CD4-positive, alpha-beta T cell treated with Interferon alpha-2 for 1 hour (primary cell): ENCODE measurements around the gene RAPGEF6.
"Not testable (repeated sequence)": the region's sequence is repeated elsewhere in the genome, so short reads cannot be mapped to it uniquely, and the experiment has no call there.

ENCODE experiments used
- DNase-seq, 2 donors: peaks; one replicate each; pipeline ENCODE4 v3.0.0-alpha.2; 2020 to 2022

RAPGEF6 gene

DNA sequence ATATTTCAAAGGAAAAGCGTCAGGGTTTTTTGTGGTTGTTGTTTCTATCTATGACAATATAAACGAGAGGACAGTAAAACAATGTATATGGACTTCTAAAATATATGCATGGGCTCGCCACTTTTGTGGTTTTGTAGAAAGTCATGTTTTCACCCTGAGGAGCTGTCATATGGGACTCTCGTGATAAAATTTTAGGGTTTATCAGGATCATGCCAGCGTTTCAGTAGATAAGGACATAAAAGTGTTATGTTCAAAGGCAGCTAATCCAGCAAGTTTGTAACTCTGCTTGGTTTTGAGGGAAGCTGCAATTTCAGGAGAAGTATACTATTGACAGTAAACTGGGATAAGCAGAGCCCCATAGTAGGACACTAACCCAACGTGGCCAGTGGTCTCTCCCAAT, 250.9 kb downstream of the RAPGEF6 start:
- no peak for DNase-seq

DNA sequence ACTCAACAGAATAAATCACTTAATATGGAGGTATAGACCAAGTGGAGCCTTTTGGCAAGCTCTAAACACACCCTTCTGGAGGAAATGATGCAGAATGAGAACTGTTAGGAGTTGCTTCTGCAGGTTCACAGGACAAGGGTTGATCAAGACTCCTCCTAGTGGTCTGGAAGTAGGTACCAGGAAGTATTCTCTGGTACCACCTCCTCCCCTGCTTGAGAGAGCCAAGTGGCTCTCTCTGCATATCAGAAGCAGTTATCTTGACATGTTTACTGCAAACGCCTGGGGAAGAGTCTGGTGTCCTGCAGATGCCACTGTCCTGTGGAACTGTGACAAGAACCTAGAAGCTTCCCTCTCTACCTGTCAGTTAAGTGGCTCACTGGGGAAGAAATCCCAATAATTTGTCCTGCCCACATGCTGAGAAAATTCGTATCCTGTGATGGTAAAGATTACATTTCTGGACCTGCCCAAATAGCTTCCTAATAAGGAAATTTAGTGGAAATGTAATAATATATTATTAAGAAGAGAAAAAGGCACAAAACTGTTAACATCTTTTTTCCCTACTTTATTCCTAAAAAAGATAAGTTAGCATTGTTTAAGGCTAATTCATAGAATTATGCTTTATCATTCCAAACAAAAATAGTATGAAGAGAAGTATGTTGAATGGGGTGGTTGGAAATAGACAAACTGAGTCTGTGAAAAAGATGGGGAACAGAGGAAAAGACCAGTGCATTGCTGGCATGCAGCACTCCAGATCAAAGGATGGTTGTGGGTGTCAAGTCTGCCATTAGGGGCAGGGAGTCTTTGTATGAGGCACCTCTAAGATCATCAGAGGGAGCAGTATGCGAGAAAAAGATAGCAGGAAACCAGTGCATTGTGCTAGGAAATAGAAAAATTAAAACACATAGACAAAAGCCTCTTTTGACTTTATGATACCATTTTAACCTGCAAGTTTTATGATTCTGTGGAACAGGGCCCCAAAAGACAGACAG, 252.3 kb downstream of the RAPGEF6 start:
- peak; percentile 83 to 92 for DNase-seq

DNA sequence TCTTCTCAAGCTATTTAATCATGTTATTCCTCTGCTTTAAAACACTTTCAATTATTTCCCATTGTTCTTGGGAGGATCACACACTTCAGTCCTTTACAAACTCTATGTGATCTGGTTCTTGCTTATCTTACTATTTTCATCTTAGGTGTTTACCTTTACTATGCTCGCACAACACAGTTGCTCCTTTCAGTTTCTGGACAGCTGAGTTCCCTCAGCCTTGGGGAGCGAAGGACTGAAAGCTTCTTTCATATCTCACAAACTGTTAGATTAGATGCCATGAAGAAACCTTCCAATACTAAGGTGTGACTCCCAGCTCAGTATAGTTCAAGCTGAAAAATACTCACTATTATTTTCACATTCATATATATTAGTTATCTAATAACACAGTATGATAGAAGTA, 253.3 kb downstream of the RAPGEF6 start:
- DNase-seq, result peak in 1 of 2 donors; percentile 54

DNA sequence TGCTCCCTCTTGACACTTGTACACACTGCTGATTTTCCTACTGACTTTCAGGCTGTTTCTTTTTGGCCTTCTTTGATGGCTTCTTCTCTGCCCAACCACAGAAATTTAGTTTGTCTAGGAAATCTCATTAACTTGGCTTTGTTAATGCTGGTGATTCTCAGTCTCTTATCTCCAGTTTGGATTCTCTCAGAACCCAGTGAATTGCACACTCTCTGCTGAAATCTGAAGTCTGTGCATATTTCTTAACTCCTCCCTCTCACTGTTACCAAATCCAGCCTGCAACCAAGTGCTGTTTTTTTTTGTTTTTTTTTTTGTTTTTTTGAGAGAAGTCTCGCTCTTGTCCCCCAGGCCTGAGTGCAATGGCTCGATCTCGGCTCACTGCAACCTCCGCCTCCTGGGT, 254.0 kb downstream of the RAPGEF6 start:
- DNase-seq, result peak in 1 of 2 donors; percentile 60

DNA sequence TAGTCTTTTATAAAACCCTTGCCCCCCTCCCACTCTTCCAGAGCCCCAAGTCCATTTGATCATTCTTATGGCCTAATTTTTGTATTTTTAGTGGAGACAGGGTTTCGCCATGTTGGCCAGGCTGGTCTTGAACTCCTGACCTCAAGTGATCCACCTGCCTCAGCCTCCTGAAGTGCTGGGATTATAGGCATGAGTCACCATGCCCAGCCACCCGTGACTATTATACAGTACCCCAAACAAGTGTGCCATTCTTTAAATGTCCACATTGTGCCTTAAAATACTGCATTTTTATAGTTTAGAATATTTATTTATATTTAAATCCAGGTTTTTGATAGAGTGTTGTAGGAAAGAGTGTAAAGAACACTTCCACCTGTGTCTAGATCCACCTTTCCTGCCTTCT, 254.8 kb downstream of the RAPGEF6 start:
- not testable (repeated sequence) for DNase-seq

DNA sequence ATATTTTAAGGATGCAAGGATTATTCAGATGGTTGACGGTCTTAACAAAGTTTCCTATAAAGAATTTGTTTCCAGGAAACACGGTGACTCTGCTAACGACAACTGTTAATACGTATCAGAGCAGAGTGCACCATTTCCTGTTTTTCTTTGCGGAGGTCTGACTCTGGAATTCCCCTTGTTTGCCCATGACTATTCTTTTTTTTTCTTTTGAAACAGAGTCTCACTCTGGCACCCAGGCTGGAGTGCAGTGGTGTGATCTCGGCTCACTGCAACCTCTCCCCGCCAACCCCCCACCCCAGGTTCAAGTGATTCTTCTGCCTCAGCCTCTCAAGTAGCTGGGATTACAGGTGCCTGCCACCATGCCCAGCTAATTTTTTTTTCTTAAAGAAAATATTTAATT, 255.3 kb downstream of the RAPGEF6 start:
- DNase-seq, result peak; percentile 90 to 96

DNA sequence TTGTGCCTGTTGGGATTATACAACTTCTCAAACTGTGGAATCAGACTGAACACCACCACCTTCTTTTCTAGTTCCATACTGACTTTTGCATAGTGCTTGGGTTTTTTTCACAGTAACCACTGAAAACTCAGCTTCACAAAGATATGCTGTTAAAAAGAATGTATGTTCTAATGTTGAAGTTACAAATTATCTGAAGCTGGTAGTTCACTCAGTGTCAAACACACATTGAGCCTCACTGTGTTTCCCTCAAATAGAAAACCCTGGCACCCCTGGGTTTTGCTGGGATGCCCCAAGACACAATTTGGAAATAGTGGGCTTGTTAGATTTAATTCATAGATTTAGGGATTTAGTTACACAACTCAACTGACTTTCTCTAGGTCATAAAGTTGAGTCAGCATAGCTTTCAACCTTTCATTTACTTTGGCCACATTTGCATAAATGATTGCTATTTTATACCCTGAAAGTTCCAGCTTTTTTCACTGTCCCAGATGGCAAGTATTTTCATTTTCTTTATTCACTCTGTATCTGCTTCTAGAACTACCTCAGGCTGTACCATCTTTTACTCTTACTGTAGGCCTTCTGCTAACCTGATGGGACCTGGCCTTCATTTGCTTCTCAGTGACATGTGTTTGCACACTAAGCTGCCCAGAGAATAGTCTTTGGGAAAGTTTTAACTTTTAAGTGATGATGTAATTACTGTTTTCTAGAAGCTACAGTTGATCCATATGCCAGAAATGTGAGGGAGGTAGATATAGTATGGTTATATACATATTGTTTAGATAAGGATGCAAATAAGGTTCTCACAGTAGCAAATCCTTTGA, 256.1 kb downstream of the RAPGEF6 start:
- peak; percentile 54 to 79 for DNase-seq

DNA sequence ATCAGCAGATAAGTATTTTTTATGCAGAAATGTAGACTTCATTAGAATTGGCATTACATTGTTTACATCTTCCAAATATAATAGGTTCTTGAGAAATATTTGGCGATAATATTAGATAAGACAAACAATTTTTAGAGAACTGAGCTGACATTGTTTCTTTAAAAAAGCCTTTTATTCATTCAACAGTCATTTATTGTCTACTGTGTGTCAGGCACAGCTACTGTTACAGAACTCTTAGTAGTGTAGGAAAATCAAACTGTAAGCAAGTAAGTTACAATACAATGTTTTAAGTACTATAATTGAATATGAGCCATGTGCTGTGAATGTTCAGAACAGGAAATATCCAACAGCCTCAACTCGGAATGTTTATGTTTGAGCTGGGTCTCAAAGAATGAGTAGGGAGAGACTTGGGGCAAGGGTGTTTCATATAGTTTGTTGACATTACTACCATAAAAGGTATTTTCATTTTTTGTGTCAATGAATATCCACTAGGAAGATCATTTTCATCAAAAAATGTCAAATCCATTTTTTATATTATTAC, 257.2 kb downstream of the RAPGEF6 start:
- DNase-seq, result no peak

DNA sequence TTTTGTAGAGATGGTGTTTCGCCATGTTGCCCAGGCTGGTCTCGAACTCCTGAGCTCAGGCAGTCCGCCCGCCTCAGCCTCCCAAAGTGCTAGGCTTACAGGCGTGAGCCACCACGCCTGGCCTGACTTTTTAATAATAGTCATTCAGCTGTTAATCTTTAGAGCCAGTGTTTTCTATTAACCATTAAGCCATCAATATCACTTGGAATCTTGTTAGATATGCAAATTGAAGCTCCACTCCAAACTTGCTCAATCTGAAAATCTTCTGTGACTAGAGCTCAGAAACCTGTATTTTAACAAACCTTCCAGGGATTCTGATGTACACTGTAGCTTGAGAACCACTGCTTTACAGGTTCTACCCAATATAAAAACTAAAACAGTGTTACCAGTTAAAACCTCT, 257.7 kb downstream of the RAPGEF6 start:
- DNase-seq, result no peak

DNA sequence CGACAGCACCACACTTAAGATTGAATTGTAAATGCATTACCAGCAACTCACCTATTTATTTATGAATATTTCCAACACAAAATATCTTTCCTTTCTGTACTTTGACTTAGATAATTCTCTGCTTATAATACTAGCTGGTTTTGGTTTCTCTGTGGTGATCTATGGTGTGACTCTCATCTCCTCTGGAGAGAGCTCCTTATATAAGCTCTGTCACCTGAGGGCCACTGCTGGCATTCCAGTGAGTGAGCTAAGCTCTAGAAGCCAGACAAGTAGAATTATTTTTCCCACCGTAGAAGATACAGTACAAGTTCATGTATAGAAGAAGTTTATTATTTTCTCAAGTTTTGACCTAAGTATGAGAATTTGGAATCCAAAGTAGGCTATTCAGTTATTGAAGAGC, 259.7 kb downstream of the RAPGEF6 start:
- peak; percentile 30 to 73 for DNase-seq
